A549 treated with GW870086 at 1 μM for 4 hours (cell line): Measurements from ENCODE around the gene DUS1L. TPM values are rescaled to one million over a fixed set of nuclear protein-coding genes. Genes with fewer than 3 reads are reported as not detected.

ENCODE experiments used
- total RNA-seq: library from RNA; stranded (reverse); fragments of 200-300 nt; extraction: Qiagen RNA extraction; gene quantifications from 5 replicates; pipeline ENCODE4 v1.2.3, GENCODE V29; 2022; ENCODE audit warnings: low read depth

Gene DUS1L
- total RNA-seq, result 80.3 to 145 TPM (median 129 TPM) in 5 replicates

GRCh38 chr17:82065638-82066303 lies at the start of gene DUS1L:
DUS1L (minus strand) TSS chr17:82065804; CDS start chr17:82065059, 745 bp downstream.

GRCh38 chr17:82098169-82098938 lies 32.8 kb upstream of the DUS1L start, which contains the start of gene FASN:
FASN (minus strand) TSS chr17:82098236; CDS start chr17:82096445, 1,791 bp downstream.

GRCh38 chr17:82051776-82052637 lies 13.6 kb downstream of the DUS1L start, which contains the start of the genes GPS1 and RFNG:
GPS1 (plus strand) TSS chr17:82051898; CDS start chr17:82051932, 34 bp downstream.
RFNG (minus strand) TSS chr17:82051811; CDS start chr17:82051766, 45 bp downstream.

GRCh38 chr17:82037092-82037888 lies 28.3 kb downstream of the DUS1L start, which contains the start of gene DCXR:
DCXR (minus strand) TSS chr17:82037697; CDS start chr17:82037682, 15 bp downstream.

GRCh38 chr17:82031303-82031884 lies 34.2 kb downstream of the DUS1L start, which contains the start of gene RAC3:
RAC3 (plus strand) TSS chr17:82031678; CDS start chr17:82031762, 84 bp downstream.

GRCh38 chr17:82022981-82023446 lies 42.6 kb downstream of the DUS1L start, which contains the start of gene LRRC45:
LRRC45 (plus strand) TSS chr17:82023305; CDS start chr17:82023644, 339 bp downstream.

GRCh38 chr17:82022310-82022980 lies 43.2 kb downstream of the DUS1L start, which contains the start of gene CENPX:
CENPX (minus strand) TSS chr17:82022878; CDS start chr17:82022861, 17 bp downstream.

Other genes with a start within 250 kb of the DUS1L start
- gene MCRIP1, start 232.5 kb downstream of the DUS1L start, total RNA-seq, result 73.8 to 102 TPM (median 99.3 TPM) in 5 replicates
- gene PPP1R27, start 230.8 kb downstream of the DUS1L start, total RNA-seq, result 0.19 to 0.47 TPM (median 0.24 TPM) in 4 of 5 replicates, not detected in the other
- gene P4HB, start 205.3 kb downstream of the DUS1L start, total RNA-seq, result 672 to 719 TPM (median 681 TPM) in 5 replicates
- 558 to 703 TPM (median 590 TPM) in 5 replicates for gene ARHGDIA, start 194.5 kb downstream of the DUS1L start, total RNA-seq
- 171 to 261 TPM (median 232 TPM) in 5 replicates for gene ALYREF, start 174.2 kb downstream of the DUS1L start, total RNA-seq
- 208 to 312 TPM (median 266 TPM) in 5 replicates for gene ANAPC11, start 174.1 kb downstream of the DUS1L start, total RNA-seq
- 0.27 to 0.84 TPM (median 0.53 TPM) in 5 replicates for gene NPB, start 163.6 kb downstream of the DUS1L start, total RNA-seq
- gene PCYT2, start 154.4 kb downstream of the DUS1L start, total RNA-seq, result 15.4 to 22.5 TPM (median 19.0 TPM) in 5 replicates
- gene SIRT7, start 147.6 kb downstream of the DUS1L start, total RNA-seq, result 33.7 to 48.8 TPM (median 45.2 TPM) in 5 replicates
- 26.4 to 36.5 TPM (median 33.1 TPM) in 5 replicates for gene MAFG, start 138.1 kb downstream of the DUS1L start, total RNA-seq
- 58.8 to 95.8 TPM (median 83.5 TPM) in 5 replicates for gene PYCR1, start 128.5 kb downstream of the DUS1L start, total RNA-seq
- gene MYADML2, start 118.6 kb downstream of the DUS1L start, total RNA-seq, result not detected in 5 replicates
- gene NOTUM, start 104.6 kb downstream of the DUS1L start, total RNA-seq, result 0.13 to 0.56 TPM (median 0.35 TPM) in 5 replicates
- gene ASPSCR1, start 88.2 kb downstream of the DUS1L start, total RNA-seq, result 23.0 to 34.0 TPM (median 26.5 TPM) in 5 replicates
- 155 to 212 TPM (median 190 TPM) in 5 replicates for gene CENPX, start 42.9 kb downstream of the DUS1L start, total RNA-seq
- 9.7 to 15.3 TPM (median 13.6 TPM) in 5 replicates for gene LRRC45, start 42.5 kb downstream of the DUS1L start, total RNA-seq
- 25.0 to 39.4 TPM (median 34.2 TPM) in 5 replicates for gene RAC3, start 34.1 kb downstream of the DUS1L start, total RNA-seq
- gene DCXR, start 28.1 kb downstream of the DUS1L start, total RNA-seq, result 66.6 to 101 TPM (median 95.7 TPM) in 5 replicates
- 16.1 to 25.0 TPM (median 23.9 TPM) in 5 replicates for gene RFNG, start 14.0 kb downstream of the DUS1L start, total RNA-seq
- gene GPS1, start 13.9 kb downstream of the DUS1L start, total RNA-seq, result 99.8 to 139 TPM (median 137 TPM) in 5 replicates
- 102 to 132 TPM (median 126 TPM) in 5 replicates for gene FASN, start 32.4 kb upstream of the DUS1L start, total RNA-seq
- gene CCDC57, start 147.0 kb upstream of the DUS1L start, total RNA-seq, result 21.3 to 30.1 TPM (median 28.8 TPM) in 5 replicates
- gene SLC16A3, start 163.2 kb upstream of the DUS1L start, total RNA-seq, result 130 to 166 TPM (median 152 TPM) in 5 replicates
- 200 to 236 TPM (median 232 TPM) in 5 replicates for gene CSNK1D, start 207.9 kb upstream of the DUS1L start, total RNA-seq